HG03520 (cell line): ENCODE results near the gene GRHPR.
"Not testable (repeated sequence)": the region's sequence is repeated elsewhere in the genome, so short reads cannot be mapped to it uniquely, and the experiment has no call there.

Experiments used
- ATAC-seq: cut with Tn5 transposase; IDR thresholded peaks from one replicate; pipeline ENCODE4 v1.9.1; 2021; ENCODE audit warnings: mild to moderate bottlenecking, moderate library complexity; ENCODE audit not compliant: unreplicated experiment

GRHPR gene

DNA sequence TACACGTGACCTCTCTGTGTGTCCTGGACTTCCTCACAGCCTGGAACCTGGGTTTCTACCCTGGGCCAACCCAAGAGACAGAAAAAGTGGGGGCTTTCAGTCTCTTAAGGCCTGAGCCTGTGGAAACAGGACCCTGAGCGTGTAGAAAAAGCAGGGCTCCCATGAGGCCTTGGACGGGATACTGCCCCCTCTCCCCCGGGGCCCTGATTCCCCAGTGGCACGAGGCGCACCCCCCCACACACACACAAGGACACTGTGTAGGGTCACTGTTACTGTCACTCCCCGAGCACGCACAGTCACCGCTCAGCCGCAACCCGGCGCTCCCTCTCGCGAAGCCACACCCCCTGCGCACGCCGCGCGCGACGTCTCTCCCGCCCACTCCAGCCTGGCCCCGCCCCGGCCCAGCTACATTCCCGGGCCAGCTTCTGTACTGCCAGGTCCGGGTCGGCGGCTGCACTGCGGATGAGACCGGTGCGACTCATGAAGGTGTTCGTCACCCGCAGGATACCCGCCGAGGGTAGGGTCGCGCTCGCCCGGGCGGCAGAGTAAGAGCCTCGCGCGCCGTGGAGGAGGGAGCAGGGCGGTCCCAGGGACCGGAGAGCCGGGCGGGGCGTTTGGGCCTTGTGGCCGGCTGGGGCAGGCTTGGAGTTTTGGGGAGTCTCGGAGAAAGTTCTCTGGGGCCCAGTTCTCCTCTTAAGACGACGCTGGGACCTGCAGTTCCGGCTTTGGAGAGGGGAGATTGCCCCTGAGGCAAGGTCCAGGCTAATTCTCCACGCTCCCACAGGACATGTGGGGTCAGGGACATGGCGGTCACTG lies at the start of gene GRHPR:
TSS of gene GRHPR (plus strand) at position 408 of the 816 bp plus-strand sequence. CDS start at position 463, 55 bp downstream.
- peak; percentile 90 for ATAC-seq

- no peak for ATAC-seq
Measured at GRCh38 chr9:37372839-37373238, 49.7 kb upstream of the GRHPR start.

GRCh38 chr9:37373621-37374020 lies 48.9 kb upstream of the GRHPR start:
- ATAC-seq, result no peak

- ATAC-seq, result peak; percentile 46
Measured at GRCh38 chr9:37374892-37375291, 47.6 kb upstream of the GRHPR start.

GRCh38 chr9:37377688-37378612 lies 44.5 kb upstream of the GRHPR start:
- no peak for ATAC-seq

DNA sequence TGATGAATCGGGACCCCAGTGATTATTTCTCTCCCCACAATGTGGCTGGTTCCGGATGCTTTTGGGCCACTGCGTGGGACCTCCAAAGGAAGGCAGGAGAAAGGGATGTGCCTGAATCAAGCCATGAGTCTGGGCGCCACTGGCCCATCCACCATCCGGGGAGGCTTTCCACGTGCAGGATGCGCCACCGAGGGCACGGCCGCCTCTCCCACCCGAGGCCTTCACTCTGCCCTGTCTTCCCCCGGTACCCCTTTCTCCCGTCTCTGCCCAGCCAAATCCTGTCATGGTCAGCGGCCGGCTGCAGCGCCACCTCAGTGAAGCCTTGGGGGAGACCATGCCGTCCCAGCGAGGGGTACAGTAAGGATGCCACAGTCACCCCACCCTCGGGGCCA lies 43.9 kb upstream of the GRHPR start:
- ATAC-seq, result no peak

DNA sequence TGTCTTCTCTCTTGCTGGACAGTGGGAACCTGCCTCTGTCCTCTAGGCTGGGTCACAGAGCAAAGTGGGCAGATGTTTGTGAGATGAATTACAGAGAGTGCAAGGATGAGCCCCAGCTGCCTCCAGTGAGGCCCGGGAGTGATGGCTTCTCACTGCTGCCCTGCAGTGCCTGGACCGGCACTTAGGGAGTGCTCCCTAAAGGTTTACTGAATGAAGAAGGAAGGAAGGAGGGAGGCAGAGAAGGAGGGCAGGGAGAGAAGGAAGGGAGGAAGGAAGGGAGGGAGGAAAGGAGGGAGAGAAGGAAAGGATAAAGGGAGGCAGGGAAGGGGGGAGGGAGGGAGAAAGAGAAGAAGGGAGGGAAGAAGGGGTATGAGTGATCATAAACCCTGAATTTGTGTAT lies 42.7 kb upstream of the GRHPR start:
- ATAC-seq, result no peak

DNA sequence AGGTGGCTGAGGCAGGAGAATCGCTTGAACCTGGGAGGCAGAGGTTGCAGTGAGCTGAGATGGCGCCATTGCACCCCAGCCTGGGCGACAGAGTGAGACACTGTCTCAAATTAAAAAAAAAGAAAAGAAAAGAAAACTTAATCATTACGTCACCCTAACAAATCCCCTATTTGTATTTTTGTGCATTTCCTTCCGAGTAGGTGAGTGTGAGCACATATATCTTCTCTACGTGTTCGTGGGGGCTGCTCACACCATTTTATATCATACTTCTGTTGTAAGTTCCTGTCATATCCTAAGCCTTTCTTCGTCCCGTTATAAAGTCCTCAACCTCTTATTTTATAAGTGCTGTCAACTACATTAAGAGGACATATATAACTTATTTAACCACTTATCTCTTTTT lies 41.9 kb upstream of the GRHPR start:
- ATAC-seq, result no peak

DNA sequence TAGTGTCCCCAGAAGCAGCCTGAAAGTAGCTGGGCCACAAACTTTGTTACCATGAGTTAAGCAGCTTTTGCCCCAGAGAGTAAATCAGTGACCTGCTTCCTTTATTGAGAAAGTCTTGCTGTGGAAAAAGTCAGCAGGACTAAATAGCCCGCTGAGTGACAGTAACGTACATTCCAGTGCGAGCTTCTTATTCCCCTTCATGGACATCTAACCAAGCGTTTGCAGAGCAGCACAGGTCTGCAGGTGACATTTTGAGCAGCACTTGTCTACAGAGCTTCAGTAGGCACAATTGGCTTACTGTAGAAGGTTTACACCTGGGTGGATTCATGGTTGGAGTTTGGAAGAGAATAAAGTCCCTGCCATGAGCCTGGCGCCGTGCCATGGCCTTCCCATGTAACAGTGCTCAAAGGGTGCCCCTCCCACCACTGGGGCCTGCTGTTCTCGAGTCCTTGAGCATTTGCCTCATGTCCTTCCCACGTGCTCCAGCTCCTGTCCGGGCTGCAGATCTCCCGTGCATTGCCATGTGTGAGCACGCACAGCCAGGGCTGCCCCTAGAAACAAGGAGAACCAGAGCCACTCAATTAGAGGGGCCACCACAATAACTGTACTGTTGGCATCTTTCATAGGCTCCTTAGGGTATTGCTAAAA lies 41.3 kb upstream of the GRHPR start:
- no peak for ATAC-seq

- ATAC-seq, result no peak
Measured at GRCh38 chr9:37382161-37382981, 40.1 kb upstream of the GRHPR start.

- ATAC-seq, result no peak
Measured at GRCh38 chr9:37382982-37383357, 39.5 kb upstream of the GRHPR start.

DNA sequence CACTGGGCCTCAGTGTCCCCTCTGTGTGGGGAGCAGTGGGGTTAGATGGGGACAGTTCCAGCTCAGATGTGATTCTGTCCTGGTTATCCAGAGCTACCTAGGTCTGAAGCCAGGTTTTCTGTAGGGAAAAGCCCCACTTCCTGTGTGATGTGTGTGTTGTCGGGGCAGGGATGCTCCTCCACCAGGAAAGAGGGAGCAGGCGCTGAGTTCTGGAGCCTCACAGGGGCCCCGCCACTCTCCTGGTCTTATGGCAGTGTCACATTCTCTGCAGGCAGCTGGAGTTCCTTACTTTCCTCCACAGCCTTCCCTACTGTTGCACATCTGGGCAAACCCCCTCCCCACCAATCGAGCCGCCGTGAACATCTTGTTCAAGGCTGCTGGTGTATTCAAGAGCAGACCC lies 39.1 kb upstream of the GRHPR start:
- no peak for ATAC-seq

GRCh38 chr9:37383876-37384746 lies 38.4 kb upstream of the GRHPR start:
- ATAC-seq, result no peak

GRCh38 chr9:37385286-37385685 lies 37.2 kb upstream of the GRHPR start:
- ATAC-seq, result no peak

DNA sequence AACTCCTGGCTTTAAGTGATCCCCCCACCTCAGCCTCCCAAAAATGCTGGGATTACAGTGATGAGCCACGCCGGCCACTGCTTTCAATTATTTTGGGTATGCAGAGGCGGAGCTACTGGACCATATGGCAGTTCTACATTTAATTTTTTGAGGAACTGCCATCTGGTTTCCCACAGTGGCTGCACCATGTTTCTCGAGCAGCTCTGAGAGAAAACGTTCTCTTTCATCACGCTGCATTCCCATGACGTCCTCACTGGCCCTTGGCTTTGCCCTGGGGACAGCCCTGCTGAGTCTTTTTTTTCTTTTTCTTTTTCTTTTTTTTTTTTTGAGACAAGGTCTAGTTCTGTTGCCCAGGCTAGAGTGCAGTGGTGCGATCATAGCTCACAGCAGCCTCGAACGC lies 35.5 kb upstream of the GRHPR start:
- no peak for ATAC-seq

DNA sequence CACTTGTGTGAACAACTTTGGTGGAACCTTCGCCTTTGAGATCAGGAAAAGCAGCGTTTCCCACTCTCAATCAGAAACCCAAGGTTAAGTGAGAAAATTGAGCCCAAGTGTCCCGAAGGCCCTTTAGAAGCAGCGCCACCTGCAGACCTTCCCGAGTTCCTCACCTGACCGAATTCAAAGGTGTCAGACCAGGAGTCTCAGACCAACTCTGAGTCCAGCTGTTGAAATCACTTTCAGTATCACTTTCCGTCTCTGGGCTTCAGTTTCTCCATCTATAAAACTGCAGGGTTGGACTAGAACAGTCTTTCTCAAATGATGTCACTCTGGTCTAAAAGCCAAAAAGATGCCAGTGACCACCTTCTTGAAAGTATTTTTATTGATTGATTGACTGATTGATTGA lies 31.7 kb upstream of the GRHPR start:
- peak; percentile 89 for ATAC-seq

DNA sequence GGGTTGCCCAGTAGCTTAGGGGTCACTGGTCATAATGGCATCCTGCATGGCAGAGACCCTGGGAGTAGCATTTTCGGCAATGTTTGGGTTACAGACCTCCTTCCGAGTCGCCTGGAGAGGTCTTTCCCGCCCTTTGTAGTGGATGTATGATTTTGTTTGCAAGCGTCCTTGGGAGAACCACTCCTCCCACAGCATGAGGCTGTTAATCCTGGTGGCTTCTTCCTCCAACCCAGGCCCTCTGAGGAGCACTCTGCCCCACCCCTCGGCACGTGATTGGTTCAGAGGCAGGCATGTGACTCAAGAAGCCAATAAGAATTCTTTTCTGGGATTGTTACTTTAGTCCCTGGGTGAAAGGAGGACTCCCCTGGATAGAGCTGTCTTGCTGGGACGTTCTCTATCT lies 30.2 kb upstream of the GRHPR start:
- no peak for ATAC-seq

DNA sequence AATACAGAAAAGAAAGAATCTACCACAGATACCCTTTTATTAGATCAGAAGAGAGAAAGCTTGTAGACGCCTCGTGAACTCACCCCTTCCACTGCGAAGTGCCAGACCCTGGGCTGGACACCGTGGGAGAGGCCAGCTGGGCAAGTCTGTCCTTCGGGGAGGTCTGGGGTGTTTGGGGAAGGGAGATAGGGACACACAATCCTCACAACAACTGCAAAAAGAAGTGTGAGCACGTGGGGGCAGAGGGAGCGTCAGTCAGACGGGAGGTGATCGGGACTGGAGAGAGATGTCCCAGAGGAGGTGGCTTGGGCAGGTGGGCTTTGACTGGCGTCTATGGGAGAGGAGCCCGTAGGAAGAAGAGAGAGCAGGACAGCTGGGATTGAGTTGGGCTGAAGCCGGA lies 27.3 kb upstream of the GRHPR start:
- ATAC-seq, result no peak

DNA sequence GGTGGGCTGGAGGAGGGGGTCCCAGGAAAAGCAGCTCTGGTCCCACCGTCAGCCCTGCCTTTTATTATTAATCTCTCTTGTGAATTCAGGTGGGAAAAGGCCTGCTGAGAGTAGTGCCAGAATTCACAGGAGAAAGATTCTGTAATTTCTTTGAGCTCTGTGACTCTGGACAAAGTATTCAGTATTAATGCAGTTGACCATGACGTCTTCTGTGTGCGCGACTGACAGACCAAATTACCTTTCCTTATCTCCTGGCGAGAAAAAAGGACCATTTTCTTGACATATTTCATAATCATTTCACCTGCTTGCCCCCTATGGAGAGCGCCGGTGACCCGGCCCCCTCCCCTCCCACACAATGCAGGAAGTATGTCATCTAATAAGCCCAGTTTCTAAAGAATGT lies 26.8 kb upstream of the GRHPR start:
- no peak for ATAC-seq

DNA sequence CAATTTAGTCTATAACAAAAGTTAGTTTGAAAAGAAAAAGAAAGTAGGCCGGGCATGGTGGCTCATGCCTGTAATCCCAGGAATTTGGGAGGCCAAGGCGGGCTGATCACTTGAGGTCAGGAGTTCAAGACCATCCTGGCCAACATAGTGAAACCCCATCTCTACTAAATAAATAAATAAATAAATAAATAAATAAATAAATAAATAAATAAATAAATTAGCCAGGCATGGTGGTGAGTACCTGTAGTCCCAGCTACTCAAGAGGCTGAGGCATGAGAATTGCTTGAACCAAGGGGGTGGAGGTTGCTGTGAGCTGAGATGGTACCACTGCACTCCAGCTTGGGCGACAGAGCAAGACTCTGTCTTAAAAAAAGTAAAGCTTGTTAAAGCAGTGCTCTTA lies 24.5 kb upstream of the GRHPR start:
- ATAC-seq, result not testable (repeated sequence)
